Measurements from ENCODE around the gene ELOVL2. TPM values are rescaled to one million over a fixed set of nuclear protein-coding genes. Genes with fewer than 3 reads are reported as not detected.
"Not testable (repeated sequence)": the region's sequence is repeated elsewhere in the genome, so short reads cannot be mapped to it uniquely, and the experiment has no call there.

ELOVL2 gene
- total RNA-seq, 1 donor from 2014 or later: 0.52 TPM

- Histone ChIP-seq H3K4me3 (ENCODE audit: low read length in 3 of 3) (no peak overlapping the region), H3K4me1 (ENCODE audit: control insufficient read depth in 3 of 3, insufficient read depth in 3 of 3, low read length in 3 of 3) (peaks cover 0 to 4% (median 0%) of the 10 kb centered on the region in 3 donors), H3K9ac (ENCODE audit: low read depth in 1 of 3, low read length in 3 of 3) (no peak overlapping the region), H3K36me3 (ENCODE audit: control insufficient read depth in 3 of 3, insufficient read depth in 3 of 3, low read length in 3 of 3) (no peaks in the 10 kb centered on the region), H3K27ac (ENCODE audit: low read depth, low read length) (no peak overlapping the region), H3K9me3 (ENCODE audit: control insufficient read depth in 3 of 3, low read length in 3 of 3) (no peaks in the 10 kb centered on the region), H3K27me3 (ENCODE audit: control insufficient read depth in 3 of 3, insufficient read depth in 3 of 3, low read length in 3 of 3) (no peaks in the 10 kb centered on the region)
Measured at GRCh38 chr6:10995114-10995707, 48.9 kb downstream of the ELOVL2 start.

- no peaks in the 10 kb centered on the region for H3K36me3 ChIP-seq (ENCODE audit: control insufficient read depth in 3 of 3, insufficient read depth in 3 of 3, low read length in 3 of 3)
- no peaks in the 10 kb centered on the region for H3K4me1 ChIP-seq (ENCODE audit: control insufficient read depth in 3 of 3, insufficient read depth in 3 of 3, low read length in 3 of 3)
- no peaks in the 10 kb centered on the region for H3K27me3 ChIP-seq (ENCODE audit: control insufficient read depth in 3 of 3, insufficient read depth in 3 of 3, low read length in 3 of 3)
- no peak overlapping the region for H3K4me3 ChIP-seq (ENCODE audit: low read length in 3 of 3)
- H3K9ac ChIP-seq (ENCODE audit: low read depth in 1 of 3, low read length in 3 of 3): no peak overlapping the region
- no peak overlapping the region for H3K27ac ChIP-seq (ENCODE audit: low read depth, low read length)
- H3K9me3 ChIP-seq (ENCODE audit: control insufficient read depth in 3 of 3, low read length in 3 of 3): no peaks in the 10 kb centered on the region
Measured at GRCh38 chr6:10993896-10994295, 50.2 kb downstream of the ELOVL2 start.

- H3K4me1 ChIP-seq (ENCODE audit: control insufficient read depth in 3 of 3, insufficient read depth in 3 of 3, low read length in 3 of 3): no peaks in the 10 kb centered on the region
- H3K9ac ChIP-seq (ENCODE audit: low read depth in 1 of 3, low read length in 3 of 3): no peak overlapping the region
- no peaks in the 10 kb centered on the region for H3K36me3 ChIP-seq (ENCODE audit: control insufficient read depth in 3 of 3, insufficient read depth in 3 of 3, low read length in 3 of 3)
- no peak overlapping the region for H3K27ac ChIP-seq (ENCODE audit: low read depth, low read length)
- H3K27me3 ChIP-seq (ENCODE audit: control insufficient read depth in 3 of 3, insufficient read depth in 3 of 3, low read length in 3 of 3): no peaks in the 10 kb centered on the region
- no peak overlapping the region for H3K4me3 ChIP-seq (ENCODE audit: low read length in 3 of 3)
- H3K9me3 ChIP-seq (ENCODE audit: control insufficient read depth in 3 of 3, low read length in 3 of 3): no peaks in the 10 kb centered on the region
Measured at GRCh38 chr6:10991115-10991514, 53.0 kb downstream of the ELOVL2 start.

GRCh38 chr6:10989587-10989986, 54.5 kb downstream of the ELOVL2 start:
- H3K4me1 ChIP-seq (ENCODE audit: control insufficient read depth in 3 of 3, insufficient read depth in 3 of 3, low read length in 3 of 3): no peaks in the 10 kb centered on the region
- no peak overlapping the region for H3K9ac ChIP-seq (ENCODE audit: low read depth in 1 of 3, low read length in 3 of 3)
- H3K36me3 ChIP-seq (ENCODE audit: control insufficient read depth in 3 of 3, insufficient read depth in 3 of 3, low read length in 3 of 3): no peaks in the 10 kb centered on the region
- no peaks in the 10 kb centered on the region for H3K9me3 ChIP-seq (ENCODE audit: control insufficient read depth in 3 of 3, low read length in 3 of 3)
- H3K4me3 ChIP-seq (ENCODE audit: low read length in 3 of 3): no peak overlapping the region
- H3K27ac ChIP-seq (ENCODE audit: low read depth, low read length): no peak overlapping the region
- H3K27me3 ChIP-seq (ENCODE audit: control insufficient read depth in 3 of 3, insufficient read depth in 3 of 3, low read length in 3 of 3): no peaks in the 10 kb centered on the region

- not testable (repeated sequence) for H3K9me3 ChIP-seq (ENCODE audit: control insufficient read depth in 3 of 3, low read length in 3 of 3); H3K27ac ChIP-seq (ENCODE audit: low read depth, low read length); H3K27me3 ChIP-seq (ENCODE audit: control insufficient read depth in 3 of 3, insufficient read depth in 3 of 3, low read length in 3 of 3); H3K9ac ChIP-seq (ENCODE audit: low read depth in 1 of 3, low read length in 3 of 3); H3K4me3 ChIP-seq (ENCODE audit: low read length in 3 of 3); H3K36me3 ChIP-seq (ENCODE audit: control insufficient read depth in 3 of 3, insufficient read depth in 3 of 3, low read length in 3 of 3); H3K4me1 ChIP-seq (ENCODE audit: control insufficient read depth in 3 of 3, insufficient read depth in 3 of 3, low read length in 3 of 3)
Measured at GRCh38 chr6:10984959-10985358, 59.1 kb downstream of the ELOVL2 start.

- Histone ChIP-seq H3K4me3 (ENCODE audit: low read length in 3 of 3) (no peak overlapping the region), H3K4me1 (ENCODE audit: control insufficient read depth in 3 of 3, insufficient read depth in 3 of 3, low read length in 3 of 3) (no peaks in the 10 kb centered on the region), H3K27ac (ENCODE audit: low read depth, low read length) (no peak overlapping the region), H3K9me3 (ENCODE audit: control insufficient read depth in 3 of 3, low read length in 3 of 3) (no peaks in the 10 kb centered on the region), H3K27me3 (ENCODE audit: control insufficient read depth in 3 of 3, insufficient read depth in 3 of 3, low read length in 3 of 3) (no peaks in the 10 kb centered on the region), H3K9ac (ENCODE audit: low read depth in 1 of 3, low read length in 3 of 3) (no peak overlapping the region), H3K36me3 (ENCODE audit: control insufficient read depth in 3 of 3, insufficient read depth in 3 of 3, low read length in 3 of 3) (no peaks in the 10 kb centered on the region)
Measured at GRCh38 chr6:10981409-10981808, 62.7 kb downstream of the ELOVL2 start.

GRCh38 chr6:10979603-10980002, 64.5 kb downstream of the ELOVL2 start:
- Histone ChIP-seq H3K9me3 (ENCODE audit: control insufficient read depth in 3 of 3, low read length in 3 of 3) (no peaks in the 10 kb centered on the region), H3K4me3 (ENCODE audit: low read length in 3 of 3) (no peak overlapping the region), H3K4me1 (ENCODE audit: control insufficient read depth in 3 of 3, insufficient read depth in 3 of 3, low read length in 3 of 3) (no peaks in the 10 kb centered on the region), H3K27me3 (ENCODE audit: control insufficient read depth in 3 of 3, insufficient read depth in 3 of 3, low read length in 3 of 3) (no peaks in the 10 kb centered on the region), H3K36me3 (ENCODE audit: control insufficient read depth in 3 of 3, insufficient read depth in 3 of 3, low read length in 3 of 3) (no peaks in the 10 kb centered on the region), H3K9ac (ENCODE audit: low read depth in 1 of 3, low read length in 3 of 3) (no peak overlapping the region), H3K27ac (ENCODE audit: low read depth, low read length) (no peak overlapping the region)

- Histone ChIP-seq H3K9me3 (ENCODE audit: control insufficient read depth in 3 of 3, low read length in 3 of 3) (no peaks in the 10 kb centered on the region), H3K27ac (ENCODE audit: low read depth, low read length) (no peak overlapping the region), H3K4me1 (ENCODE audit: control insufficient read depth in 3 of 3, insufficient read depth in 3 of 3, low read length in 3 of 3) (no peaks in the 10 kb centered on the region), H3K36me3 (ENCODE audit: control insufficient read depth in 3 of 3, insufficient read depth in 3 of 3, low read length in 3 of 3) (no peaks in the 10 kb centered on the region), H3K9ac (ENCODE audit: low read depth in 1 of 3, low read length in 3 of 3) (no peak overlapping the region), H3K27me3 (ENCODE audit: control insufficient read depth in 3 of 3, insufficient read depth in 3 of 3, low read length in 3 of 3) (no peaks in the 10 kb centered on the region), H3K4me3 (ENCODE audit: low read length in 3 of 3) (no peak overlapping the region)
Measured at GRCh38 chr6:10977231-10977968, 66.7 kb downstream of the ELOVL2 start.

- no peak overlapping the region for H3K9ac ChIP-seq (ENCODE audit: low read depth in 1 of 3, low read length in 3 of 3)
- no peak overlapping the region for H3K4me3 ChIP-seq (ENCODE audit: low read length in 3 of 3)
- H3K36me3 ChIP-seq (ENCODE audit: control insufficient read depth in 3 of 3, insufficient read depth in 3 of 3, low read length in 3 of 3): no peaks in the 10 kb centered on the region
- no peaks in the 10 kb centered on the region for H3K4me1 ChIP-seq (ENCODE audit: control insufficient read depth in 3 of 3, insufficient read depth in 3 of 3, low read length in 3 of 3)
- H3K27me3 ChIP-seq (ENCODE audit: control insufficient read depth in 3 of 3, insufficient read depth in 3 of 3, low read length in 3 of 3): no peaks in the 10 kb centered on the region
- no peaks in the 10 kb centered on the region for H3K9me3 ChIP-seq (ENCODE audit: control insufficient read depth in 3 of 3, low read length in 3 of 3)
- no peak overlapping the region for H3K27ac ChIP-seq (ENCODE audit: low read depth, low read length)
Measured at GRCh38 chr6:10976571-10976970, 67.5 kb downstream of the ELOVL2 start.

- H3K4me3 ChIP-seq (ENCODE audit: low read length in 3 of 3): no peak overlapping the region
- H3K9ac ChIP-seq (ENCODE audit: low read depth in 1 of 3, low read length in 3 of 3): no peak overlapping the region
Measured at GRCh38 chr6:10972196-10972595, 71.9 kb downstream of the ELOVL2 start.

More at GRCh38 chr6:10972196-10972595, 71.9 kb downstream of the ELOVL2 start:
- no peaks in the 10 kb centered on the region for H3K9me3 ChIP-seq (ENCODE audit: control insufficient read depth in 3 of 3, low read length in 3 of 3)
- no peaks in the 10 kb centered on the region for H3K27me3 ChIP-seq (ENCODE audit: control insufficient read depth in 3 of 3, insufficient read depth in 3 of 3, low read length in 3 of 3)
- no peaks in the 10 kb centered on the region for H3K36me3 ChIP-seq (ENCODE audit: control insufficient read depth in 3 of 3, insufficient read depth in 3 of 3, low read length in 3 of 3)
- no peak overlapping the region for H3K27ac ChIP-seq (ENCODE audit: low read depth, low read length)
- H3K4me1 ChIP-seq (ENCODE audit: control insufficient read depth in 3 of 3, insufficient read depth in 3 of 3, low read length in 3 of 3): no peaks in the 10 kb centered on the region

All from skeletal muscle tissue (tissue), 4 donors.